Measurements from ENCODE around the gene B4GALNT4. TPM values are rescaled to one million over a fixed set of nuclear protein-coding genes. Genes with fewer than 3 reads are reported as not detected.
"Not testable (repeated sequence)": the region's sequence is repeated elsewhere in the genome, so short reads cannot be mapped to it uniquely, and the experiment has no call there.

Gene B4GALNT4
- total RNA-seq, 1 experiment from 2014 or later: not detected

DNA sequence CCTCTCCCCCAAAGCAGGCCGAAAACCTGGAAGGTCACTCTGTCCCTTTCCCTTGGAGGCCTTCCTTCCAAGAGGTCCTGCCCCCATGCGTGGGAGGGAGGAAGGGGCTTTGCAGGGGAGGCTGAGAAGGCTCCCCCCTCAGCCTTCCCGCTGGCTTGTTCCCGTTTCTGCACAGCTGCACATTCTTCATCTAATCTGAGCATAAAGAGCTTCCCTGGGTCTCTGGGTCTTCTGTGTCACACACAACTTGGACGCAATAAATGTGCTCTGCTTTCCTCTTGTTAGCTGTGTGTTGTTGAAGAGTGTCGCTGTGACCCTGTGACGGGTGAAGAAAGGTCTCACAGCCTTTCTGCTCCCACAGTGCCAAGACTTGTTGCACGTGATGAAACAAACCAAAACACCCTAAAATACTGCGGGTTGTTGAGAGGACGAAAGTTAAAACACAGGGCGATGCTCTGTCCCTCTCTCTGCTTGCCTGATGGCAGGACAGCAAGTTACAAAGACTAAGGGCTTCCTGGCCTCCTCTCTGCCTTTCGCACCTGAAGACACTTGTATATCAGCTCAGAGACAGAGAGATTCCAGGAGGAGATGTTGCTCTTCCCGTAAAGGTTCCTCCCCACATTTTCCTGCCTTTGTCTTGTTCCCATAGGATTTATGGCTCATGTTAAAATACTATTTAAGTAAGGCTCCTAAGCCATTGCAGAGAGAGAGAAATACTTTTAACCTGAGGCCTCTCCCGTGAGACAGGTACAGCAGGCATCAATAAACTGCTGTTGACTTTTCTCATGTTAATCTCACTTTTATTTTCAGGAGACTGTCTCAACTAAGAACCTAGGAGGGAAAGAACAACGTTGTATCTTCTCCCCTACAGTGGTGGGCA is 33.3 kb upstream of the B4GALNT4 start:
- no peak for DNase-seq (ENCODE audit: low read depth)

DNA sequence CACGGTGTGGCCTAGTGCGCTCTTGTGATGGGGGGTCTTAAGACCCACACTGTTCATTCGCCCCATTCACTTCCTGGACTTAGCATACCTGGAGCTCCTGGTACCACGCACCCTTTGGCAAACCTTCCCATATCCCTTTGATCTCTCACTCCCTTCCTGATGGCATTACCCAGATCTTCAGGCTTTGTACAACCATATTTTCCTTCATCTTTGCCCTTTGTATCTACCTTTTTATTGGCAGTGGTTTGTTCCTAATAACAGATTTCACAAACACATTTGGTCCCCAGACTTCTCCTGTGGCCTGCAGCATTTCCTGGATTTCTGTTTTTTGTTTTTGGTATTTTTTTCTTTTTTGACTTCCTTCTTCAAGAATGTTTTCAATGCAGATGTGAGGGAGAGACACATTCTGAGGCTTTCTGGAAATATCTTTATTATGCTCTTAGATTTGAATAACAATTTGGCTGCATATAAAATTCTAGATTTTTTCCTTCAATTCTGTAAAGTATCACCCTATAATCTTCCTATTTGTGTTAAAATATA is 32.6 kb upstream of the B4GALNT4 start:
- no peak for DNase-seq (ENCODE audit: low read depth)

DNA sequence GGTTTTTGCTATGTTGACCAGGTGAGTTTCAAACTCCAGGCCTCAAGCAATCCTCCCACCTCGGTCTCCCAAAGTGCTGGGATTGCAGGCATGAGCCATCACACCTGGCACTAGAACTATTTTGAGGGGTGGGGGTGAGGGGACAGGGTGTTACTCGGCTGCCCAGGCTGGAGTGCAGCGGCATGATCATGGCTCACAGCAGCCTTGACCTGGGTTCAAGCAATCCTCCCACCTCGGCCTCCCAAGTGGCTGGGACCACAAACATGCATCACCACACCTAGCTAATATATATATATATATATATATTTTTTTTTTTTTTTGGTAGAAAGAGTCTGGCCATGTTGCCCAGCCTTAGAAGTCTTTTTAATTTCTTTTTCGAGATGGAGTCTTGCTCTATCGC is 31.6 kb upstream of the B4GALNT4 start:
- no peak for DNase-seq (ENCODE audit: low read depth)

DNA sequence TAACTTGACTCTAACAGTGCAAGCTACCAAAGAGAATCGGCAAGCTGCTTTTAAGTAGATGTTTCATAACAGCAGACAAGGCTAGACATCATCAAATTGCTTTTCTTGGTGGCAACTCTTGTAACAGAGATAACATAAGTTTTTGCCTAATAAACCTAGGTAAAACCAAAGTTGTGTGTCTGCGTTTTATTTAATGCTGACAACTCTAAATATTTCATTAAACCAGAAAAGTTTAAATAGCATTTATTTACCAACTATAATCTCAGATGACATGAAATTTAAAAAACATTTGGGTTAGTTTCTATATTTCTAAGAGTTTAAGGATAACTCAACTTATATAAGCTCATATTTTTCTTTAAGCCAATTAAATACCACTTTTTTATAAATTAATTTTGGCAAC is 29.3 kb upstream of the B4GALNT4 start:
- no peak for DNase-seq (ENCODE audit: low read depth)

DNA sequence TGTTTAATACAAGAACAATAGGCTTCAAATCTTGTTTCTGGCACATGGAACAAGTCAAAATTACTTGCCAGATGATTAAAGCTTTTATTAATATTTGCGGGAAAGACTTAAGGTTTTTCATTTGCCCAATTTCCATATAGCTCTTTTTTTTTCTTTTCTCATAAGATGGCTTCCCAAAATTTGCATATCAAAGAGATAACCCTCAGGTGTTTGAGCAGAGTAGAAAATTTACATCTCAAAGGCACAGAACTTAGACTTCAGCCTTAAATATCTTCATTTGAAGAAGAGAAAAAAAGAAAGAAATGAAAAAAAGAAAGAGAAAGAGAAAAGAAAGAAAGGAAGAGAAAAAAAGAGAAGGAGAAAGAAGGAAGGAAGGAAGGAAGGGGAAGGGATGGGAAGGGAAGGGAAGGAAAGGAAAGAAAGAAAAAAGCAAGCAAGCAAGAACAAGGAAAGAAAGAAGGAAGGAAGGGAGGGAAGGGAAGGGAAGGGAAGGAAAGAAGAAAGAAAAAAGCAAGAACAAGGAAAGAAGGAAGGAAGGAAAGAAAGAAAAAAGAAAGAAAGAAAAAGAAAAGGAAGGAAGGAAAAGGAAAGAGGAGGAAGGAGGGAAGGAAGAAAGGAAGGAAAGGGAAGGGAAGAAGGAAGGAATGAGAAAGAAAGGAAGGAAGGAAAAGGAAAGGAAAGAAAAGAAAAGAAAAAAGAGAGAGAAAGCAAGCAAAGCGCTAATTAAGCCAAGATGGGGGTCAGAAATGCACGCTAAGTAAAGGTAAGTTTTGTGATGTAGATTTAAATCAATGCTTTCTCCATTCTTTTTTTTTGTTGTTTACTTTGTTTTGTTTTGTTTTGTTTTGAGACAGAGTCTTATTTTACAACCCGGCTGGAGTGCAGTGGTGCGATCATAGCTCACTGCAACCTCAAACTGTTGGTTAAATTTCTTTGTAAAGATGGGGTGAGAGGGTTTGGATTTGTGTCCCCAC is 28.5 kb upstream of the B4GALNT4 start:
- no peak for DNase-seq (ENCODE audit: low read depth)

DNA sequence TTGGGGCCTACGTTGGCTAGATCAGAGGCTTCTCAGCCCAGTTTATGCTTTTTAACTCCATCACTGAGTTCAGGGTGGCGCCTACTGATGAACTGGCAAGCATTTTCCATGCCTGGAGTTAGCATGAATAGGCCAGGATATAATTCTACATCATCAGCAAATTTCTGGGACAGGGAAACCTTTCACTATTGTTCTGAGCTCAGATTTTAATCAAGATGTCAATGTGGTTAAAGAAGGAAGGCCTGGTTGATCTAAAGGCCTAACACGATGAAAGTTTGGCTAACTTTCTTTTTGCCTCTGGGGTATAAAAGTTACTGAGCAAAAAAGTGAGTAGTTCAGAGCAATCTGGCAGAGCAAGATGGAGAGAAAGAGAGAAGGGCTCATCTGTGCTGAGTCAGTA is 27.0 kb upstream of the B4GALNT4 start:
- peak; percentile 62 for DNase-seq (ENCODE audit: low read depth)

DNA sequence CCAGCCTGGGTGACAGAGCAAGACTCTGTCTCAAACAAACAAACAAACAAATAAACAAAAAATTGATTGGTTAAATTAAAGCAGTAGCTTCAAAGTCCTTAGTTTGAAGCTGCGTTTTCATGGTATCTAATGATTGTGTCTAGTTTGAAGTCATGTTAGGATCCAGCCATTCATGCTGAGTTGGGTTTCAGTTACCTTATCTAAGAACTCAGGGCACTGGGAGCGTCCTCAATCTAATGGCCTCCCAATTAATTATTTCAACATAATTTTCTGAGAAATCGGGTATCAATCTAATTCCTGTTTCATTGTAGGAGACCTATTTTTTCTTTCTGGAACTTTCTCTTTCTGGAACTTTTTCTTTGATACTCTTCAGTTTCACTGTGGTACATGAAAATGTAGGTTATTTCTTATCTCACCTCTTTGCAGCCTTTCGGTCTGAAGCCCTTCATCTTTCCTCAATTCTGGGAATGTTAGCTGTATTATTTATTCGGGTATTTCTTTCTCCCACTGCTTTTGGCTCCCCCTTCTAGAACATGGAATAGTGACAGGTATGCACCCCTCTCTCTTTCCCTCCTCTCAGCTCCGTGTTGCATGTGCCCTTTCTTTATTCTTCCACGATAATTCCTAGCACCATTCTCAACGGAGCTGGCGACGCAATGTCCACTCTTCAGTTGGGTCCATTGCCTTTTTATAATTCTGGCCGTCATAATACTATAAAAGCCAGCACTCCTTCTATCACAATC is 24.3 kb upstream of the B4GALNT4 start:
- no peak for DNase-seq (ENCODE audit: low read depth)

DNA sequence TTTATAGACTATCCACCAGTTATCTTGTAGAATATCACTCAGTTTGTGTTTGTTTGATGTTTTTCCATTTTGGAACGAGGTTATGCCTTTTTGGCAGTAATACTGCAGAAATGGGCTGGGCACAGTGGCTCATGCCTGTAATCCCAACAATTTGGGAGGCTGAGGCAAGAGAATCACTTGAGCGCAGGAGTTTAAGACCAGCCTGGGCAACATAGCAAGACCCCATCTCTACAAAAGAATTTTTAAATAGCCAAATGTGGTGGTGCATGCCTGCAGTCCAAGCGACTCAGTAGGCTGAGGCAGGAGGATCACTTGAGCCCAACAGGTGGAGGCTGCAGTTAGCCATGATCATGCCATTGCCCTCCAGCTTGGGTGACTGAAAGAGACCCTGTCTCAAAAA is 22.8 kb upstream of the B4GALNT4 start:
- no peak for DNase-seq (ENCODE audit: low read depth)

DNA sequence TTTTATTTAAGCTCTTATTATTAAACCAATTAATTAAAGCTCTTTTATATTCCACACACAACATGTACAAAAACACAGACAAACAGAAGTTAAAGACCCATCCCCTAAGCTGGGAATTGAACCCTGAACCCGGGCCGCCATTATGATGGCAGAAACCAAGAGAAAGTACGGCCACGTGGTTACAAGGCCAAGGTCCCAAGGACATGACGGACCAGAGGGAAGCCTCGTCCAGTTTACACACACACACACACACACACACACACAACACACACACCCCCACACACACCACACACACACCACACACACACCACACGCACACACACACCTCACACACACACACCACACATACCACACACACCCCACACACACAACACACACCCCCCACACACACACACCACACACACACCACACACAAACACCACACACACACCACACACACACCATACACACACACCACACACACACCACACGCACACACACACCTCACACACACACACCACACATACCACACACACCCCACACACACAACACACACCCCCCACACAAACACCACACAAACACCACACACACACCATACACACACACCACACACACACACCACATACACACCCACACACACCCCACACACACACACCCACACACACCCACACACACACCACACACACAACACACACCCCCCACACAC is 19.9 kb upstream of the B4GALNT4 start:
- not testable (repeated sequence) for DNase-seq (ENCODE audit: low read depth)

DNA sequence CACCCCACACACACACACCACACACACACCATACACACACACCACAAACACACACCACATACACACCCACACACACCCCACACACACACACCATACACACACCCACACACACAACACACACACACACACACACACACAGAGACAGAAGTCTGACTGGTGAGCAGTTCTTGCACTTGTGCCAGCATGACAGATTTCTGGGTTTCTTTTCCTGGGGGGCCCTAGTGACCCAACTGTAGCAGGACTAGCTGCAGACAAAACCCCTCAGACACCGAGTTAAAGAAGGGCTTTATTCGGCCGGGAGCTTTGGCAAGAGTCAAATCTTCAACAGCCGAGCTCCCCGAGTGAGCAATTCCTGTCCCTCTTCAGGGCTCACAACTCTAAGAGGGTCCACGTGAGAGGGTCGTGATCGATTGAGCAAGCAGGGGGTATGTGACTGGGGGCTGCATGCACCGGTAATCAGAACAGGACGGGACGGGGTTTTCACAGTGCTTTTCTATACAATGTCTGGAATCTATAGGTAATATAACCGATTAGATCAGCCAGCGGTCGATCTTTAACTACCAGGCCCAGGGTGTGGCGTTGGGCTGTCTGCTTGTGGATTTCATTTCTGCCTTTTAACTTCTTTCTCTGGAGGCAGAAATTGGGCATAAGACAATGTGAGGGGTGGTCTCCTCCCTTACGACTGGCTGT is 19.1 kb upstream of the B4GALNT4 start:
- not testable (repeated sequence) for DNase-seq (ENCODE audit: low read depth)

DNA sequence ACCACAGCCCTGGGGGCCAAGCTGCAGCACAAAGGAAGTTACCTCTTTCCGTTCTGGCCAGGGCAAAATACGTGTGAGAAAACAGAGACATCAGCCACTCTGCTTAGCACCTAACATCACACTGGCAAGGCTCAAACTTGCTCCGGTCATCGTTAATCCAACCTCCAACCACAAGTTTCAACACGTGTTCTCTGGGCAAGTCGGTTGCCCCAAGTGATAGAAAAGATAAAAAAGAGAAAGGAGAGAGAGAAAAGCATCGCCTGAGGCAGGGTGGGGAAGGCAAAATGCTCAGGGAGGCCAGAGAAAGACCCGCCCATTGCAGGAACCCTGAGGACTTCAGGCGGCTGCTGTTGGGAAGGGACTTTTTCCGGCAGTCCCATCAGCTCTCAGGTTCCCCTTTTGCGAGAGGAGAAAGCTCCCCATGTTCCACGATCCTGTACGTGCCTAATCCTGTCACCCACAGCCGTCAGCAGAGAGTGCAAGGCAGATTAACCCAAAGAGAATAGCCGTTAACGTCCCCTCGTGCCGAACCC is 18.5 kb upstream of the B4GALNT4 start:
- DNase-seq (ENCODE audit: low read depth): peak; percentile 60

DNA sequence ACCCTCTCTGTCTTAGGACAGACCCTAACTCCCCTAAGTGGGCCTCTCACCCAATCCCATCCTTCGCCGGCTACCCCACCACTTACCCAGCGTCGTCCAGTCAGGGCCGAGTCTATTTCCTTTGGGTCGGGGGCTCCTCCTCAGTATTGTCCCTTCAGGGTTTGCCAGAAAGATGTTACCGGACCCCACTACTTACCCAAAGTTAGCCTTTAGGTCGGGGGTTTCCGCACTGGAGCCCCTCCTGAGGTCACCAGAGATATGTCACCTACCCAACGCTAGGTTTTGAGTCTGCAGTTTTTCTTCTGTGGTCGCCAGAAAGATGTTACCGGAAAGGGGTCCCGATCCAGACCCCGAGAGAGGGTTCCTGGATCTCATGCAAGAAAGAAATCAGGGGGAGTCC is 17.9 kb upstream of the B4GALNT4 start:
- DNase-seq (ENCODE audit: low read depth): no peak

DNA sequence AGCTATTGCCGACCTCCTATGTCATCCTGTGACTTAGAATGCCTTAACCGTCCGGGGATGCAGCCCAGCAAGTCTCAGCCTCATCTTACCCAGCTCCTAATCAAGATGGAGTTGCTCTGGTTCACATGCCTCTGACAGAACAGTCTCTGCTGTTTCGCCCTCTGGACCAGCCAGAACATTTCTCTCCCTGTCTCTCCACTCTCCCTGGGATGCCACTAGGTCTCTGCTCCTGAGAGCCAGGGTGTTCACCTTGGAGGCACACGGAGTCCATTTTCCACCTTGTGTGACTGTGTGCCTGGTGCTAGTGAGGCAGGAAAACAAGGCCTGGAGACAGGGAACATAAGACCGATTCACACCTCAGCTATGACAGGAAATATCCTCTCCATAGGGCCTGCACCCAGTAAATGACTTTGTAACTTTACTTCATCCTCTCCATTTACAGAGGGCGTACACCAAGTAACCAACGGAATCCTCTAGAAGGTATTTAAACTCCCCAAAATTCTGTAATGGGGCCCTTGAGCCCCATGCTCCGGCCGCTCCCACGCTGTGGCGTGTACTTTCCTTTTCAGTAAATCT is 16.8 kb upstream of the B4GALNT4 start:
- no peak for DNase-seq (ENCODE audit: low read depth)

DNA sequence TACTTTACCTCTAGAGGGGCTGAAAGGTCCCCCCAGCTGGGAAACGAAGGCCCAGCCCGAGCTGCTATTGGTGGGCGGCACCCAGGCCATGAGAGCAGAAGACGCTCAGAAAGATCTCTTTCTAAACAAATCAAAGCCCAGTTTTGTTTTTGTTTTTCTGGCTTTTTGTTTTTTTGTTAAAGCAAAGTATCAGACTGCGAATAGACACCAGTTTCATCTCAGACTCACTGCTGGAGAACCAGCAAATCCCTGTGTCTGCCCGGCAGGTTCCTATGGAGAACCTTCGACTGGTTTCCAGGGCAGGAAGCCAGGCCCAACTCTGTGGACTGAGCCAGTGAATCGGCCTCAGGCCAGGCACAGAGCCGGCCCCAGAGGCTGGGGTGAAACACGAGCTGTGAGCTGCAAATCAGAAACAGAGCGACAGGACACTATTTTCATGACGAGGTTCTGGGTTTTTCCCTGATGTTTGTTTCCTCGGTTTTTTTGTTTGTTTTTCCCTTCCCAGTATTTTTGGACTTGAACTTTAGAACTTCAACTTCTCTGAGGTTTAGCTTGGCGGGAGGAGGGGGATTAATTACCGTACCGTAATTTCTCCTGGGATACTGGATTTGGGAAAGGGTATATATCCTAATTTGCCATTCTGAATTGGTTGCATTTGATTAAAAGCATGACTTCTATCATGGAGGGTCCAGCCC is 16.0 kb upstream of the B4GALNT4 start:
- DNase-seq (ENCODE audit: low read depth): peak; percentile 43

DNA sequence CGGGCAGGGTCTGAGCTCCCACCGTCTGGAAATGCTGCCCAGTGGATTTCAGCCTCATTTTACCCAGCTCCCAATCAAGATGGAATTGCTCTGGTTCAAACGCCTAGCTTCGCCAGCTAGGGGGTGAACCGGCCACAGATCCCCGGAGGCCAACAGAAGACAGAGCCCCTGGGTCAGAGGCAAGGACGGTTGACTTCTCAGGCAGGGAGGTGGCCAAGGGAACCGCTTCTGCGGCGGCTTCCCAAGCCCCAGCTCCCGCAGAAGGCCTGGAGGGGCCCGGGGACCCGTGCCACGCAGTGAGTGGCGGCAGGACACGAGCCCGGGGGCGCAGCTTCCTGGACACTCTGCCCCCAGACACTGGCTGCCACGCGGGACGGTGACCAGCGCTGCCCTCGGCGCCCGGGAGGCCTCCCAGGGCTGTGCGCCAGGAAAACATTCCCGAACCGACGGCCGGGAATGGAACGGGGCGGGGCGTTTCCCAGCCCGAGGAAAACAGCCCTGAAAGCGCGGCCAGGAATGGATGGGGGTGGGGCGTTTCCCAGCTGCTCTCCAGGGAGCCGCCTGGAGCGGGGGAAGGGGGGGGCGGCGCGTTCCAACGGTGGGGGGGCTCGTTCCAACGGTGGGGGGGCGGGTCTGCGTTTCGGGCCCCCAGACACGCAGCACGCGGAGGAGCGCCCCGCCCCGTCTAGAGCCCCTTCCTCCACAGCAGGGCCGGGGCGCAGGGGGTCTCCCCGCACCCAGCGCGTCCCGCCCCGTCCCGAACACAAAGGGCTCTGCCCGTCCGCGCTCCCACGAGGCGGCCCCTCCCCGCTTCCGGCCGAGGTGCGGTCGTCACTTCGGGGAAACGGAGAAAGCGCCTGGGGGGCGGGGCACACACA is 13.5 kb upstream of the B4GALNT4 start:
- peak; percentile 87 for DNase-seq (ENCODE audit: low read depth)

DNA sequence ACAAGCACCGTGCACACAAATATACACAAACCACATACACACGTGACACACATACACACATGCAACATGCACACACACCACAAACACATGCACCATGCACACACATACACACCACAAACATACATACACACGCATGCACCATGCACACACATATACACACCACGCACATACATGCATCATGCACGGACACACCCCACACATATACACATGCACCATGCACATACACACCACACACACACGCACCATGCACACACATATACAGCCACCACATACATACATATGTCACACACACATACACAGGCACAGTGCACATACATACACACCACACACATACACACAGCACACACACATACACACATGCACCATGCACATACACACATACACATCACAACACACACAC is 12.7 kb upstream of the B4GALNT4 start:
- no peak for DNase-seq (ENCODE audit: low read depth)

DNA sequence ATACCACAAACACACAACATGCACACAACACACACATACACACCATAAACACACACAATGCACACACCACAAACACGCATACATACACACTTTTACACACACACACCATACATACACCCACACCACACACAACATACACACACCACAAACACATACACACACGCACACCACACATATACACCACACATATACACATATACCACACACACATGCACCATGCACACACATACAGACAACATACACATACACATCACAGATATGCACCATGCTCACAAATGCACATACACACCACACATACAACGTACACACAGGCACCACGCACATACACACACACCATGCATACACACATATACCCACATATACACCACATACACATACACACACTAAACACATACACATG is 11.7 kb upstream of the B4GALNT4 start:
- DNase-seq (ENCODE audit: low read depth): no peak

DNA sequence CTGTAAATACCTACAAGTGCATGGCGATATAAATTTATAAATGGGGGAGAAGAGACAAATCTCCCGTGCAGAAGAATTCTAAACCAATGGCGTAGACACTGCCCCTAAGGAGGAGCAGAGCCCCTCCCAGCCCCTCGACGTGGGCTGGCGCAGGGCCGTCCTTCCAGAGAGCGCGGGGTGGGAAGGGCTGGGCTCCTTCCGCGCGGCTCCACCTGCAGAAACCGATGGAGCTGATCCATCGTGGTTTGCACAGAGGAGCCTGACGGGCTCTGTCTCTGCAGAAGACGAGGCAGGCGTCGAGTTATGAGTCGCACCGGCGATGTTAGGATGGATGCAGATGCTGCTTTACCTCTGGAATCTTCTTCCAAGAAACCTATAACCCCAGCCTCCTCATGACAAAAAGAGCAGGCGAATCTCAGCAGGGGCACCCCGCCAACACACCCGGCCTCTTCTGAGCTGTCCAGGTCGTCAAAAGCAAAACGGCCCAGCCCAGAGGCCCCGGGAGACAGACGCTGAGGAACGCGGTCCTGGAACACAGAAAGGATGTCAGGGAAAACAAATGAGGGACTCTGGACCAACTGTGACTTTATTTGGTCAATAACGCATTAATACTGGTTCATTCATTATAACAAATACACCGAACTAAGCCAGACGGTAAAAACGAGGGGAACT is 11.0 kb upstream of the B4GALNT4 start:
- DNase-seq (ENCODE audit: low read depth): no peak

Measured in RPMI7951 (cell line).